Tibial artery (tissue), 4 donors: Measurements from ENCODE around the gene TRIM8.

Experiments
- DNase-seq, 2 donors: peaks; one replicate each; pipeline ENCODE4 v3.0.0-alpha.2; 2019
- H3K27ac ChIP-seq, 2 donors: fragments of 200-600 bp; sonication (generic) in 1 of 2; 1 replicate in 1 of 2; 2 replicates in 1 of 2; pipeline ENCODE4 v1.5.1; 2018 to 2019; ENCODE audit warnings: mild to moderate bottlenecking in 1 of 2
- H3K27me3 ChIP-seq, 2 donors: fragments of 200-600 bp; sonication (generic) in 1 of 2; one replicate each; pipeline versions ENCODE4 v1.5.1 to v1.6.0; 2016 to 2019
- H3K36me3 ChIP-seq, 3 donors: fragments of 200-600 bp; sonication (generic) in 2 of 3; one replicate each; pipeline ENCODE4 v1.5.1; 2016 to 2019; ENCODE audit warnings: mild to moderate bottlenecking in 2 of 3
- H3K4me1 ChIP-seq, 4 donors: fragments of 200-600 bp; sonication (generic) in 2 of 4; 1 replicate in 3 of 4; 2 replicates in 1 of 4; pipeline ENCODE4 v1.5.1; 2016 to 2019
- H3K4me3 ChIP-seq, 2 donors: fragments of 200-600 bp; sonication (generic) in 1 of 2; 1 replicate in 1 of 2; 2 replicates in 1 of 2; pipeline ENCODE4 v1.5.1; 2018 to 2019; ENCODE audit warnings: mild to moderate bottlenecking in 2 of 2
- H3K9me3 ChIP-seq, 3 donors: fragments of 200-600 bp; sonication (generic) in 1 of 3; one replicate each; pipeline ENCODE4 v1.5.1; 2016 to 2019
- intact Hi-C: fragments of 100-400 bp; cut with DNase I; formaldehyde crosslinking; loops from one replicate; pipeline ENCODE4 v1.15.0; 2023; ENCODE audit warnings: low total_unique reads
- TF ChIP-seq, protein P1 (sequence below), 2 experiments: fragments of 200-600 bp in 1 of 2; fragments of 450-650 bp in 1 of 2; IDR thresholded peaks; one replicate each; pipeline ENCODE4 v1.5.1; 2017 to 2019; ENCODE audit warnings: antibody characterized with exemption in 2 of 2, mild to moderate bottlenecking in 1 of 2, moderate library complexity in 1 of 2

TRIM8 gene

DNA sequence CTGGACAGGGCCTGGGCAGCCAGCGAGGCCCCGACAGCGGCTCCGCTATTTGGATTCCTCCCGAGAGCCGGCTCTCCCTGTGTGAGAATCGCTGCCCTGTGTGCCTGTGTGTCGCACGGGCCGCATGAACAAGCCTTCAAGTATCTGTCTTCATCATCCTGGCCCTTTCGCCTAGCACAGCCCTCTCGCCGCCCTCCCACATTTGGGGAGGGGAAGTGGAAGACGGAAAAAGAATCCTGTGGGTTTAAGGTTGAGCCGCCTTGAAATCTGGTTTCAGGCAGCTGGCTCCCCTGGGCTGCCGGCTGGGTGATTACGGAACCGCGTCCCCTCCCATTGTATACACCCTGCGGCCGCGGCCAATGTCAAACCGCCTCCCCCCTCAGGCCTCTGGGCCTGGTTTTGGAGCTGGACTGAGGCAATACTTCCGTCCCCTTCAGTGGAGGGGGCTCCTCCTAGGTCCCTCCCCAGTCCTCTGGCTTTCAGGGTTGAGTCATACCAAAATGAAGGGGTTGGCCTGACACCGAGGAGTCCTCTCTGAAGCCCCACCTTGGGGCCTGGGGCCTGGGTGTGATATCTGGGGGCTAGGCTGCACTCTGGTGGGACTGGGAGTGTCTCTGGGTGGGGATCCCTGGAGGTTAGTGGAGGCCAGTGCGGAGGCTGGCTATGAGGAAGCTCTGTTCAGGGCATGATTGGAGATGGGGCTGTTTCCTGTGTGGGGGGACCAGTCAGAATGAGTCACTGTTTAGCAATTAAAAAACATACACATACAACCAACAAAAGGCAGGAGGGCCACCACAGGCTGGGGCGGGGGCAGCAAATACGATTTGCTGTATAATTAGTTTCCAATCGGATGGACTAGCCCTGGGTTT is 1.7 kb downstream of the TRIM8 start:
- Histone ChIP-seq H3K4me3 (peak overlapping the region; percentile 86 to 90), H3K9me3 (no peaks in the 10 kb centered on the region), H3K27ac (peak overlapping the region; percentile 97 to 99), H3K27me3 (no peaks in the 10 kb centered on the region), H3K36me3 (peaks cover 0 to 4% (median 3%) of the 10 kb centered on the region in 3 donors), H3K4me1 (peaks cover 0 to 49% (median 46%) of the 10 kb centered on the region in 4 donors)
- intact Hi-C loops: loop anchor here (5.0 kb wide), 1 partner anchor 66 kb away; the partner anchor contains the start of genes ARL3 and SFXN2
- TF ChIP-seq, protein P1, sequence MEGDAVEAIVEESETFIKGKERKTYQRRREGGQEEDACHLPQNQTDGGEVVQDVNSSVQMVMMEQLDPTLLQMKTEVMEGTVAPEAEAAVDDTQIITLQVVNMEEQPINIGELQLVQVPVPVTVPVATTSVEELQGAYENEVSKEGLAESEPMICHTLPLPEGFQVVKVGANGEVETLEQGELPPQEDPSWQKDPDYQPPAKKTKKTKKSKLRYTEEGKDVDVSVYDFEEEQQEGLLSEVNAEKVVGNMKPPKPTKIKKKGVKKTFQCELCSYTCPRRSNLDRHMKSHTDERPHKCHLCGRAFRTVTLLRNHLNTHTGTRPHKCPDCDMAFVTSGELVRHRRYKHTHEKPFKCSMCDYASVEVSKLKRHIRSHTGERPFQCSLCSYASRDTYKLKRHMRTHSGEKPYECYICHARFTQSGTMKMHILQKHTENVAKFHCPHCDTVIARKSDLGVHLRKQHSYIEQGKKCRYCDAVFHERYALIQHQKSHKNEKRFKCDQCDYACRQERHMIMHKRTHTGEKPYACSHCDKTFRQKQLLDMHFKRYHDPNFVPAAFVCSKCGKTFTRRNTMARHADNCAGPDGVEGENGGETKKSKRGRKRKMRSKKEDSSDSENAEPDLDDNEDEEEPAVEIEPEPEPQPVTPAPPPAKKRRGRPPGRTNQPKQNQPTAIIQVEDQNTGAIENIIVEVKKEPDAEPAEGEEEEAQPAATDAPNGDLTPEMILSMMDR (IDR thresholded peaks at IDR 0.05): peak in 1 of 2 experiments; percentile 24
- DNase-seq: peak; percentile 98

DNA sequence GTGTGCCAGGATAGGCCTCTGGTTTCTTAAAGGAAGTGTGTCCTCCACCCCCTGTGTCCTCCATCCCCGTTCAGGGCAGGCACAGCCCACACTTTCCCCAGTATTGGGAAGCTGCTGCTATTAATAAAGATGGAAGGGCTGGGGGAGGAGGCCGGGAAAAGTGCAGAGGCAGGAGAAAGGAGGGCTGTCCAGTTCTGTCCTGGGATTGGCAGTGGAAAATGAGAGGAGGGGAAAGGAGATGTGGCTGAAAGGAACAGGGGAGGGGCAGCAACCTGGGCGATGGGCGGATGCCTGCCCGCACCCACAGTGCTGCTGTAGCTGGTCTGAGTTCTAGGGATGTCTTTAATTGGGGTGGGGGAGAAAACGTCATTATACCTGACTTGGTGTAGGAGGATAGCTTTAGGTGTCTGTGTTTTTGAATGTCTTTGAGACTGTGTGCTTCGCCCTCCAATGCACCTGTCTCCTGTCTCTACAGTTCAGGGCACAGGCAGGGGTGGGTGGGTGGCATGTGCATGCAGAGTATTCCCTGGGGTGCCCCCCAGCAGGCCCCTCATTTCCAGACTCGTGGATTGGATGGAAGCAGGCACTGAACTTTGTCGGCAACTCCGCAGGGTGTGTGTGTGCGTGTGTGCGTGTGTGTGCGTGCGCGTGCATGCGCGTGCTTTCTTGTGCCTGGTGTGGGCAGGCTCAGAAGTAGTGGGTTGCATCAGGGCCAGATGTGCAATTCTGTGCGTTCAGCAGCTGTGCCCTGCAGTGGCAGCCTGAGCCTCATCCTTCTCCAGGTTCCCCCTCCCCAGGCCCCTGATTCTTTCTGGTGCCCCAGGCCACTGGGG is 2.5 kb downstream of the TRIM8 start:
- Histone ChIP-seq H3K27ac (peak overlapping the region; percentile 97 to 99), H3K9me3 (no peaks in the 10 kb centered on the region), H3K36me3 (peaks cover 0 to 13% (median 11%) of the 10 kb centered on the region in 3 donors), H3K27me3 (no peaks in the 10 kb centered on the region), H3K4me1 (peaks cover 0 to 55% (median 52%) of the 10 kb centered on the region in 4 donors), H3K4me3 (peak overlapping the region; percentile 86 to 90)
- DNase-seq: peak; percentile 58 to 85
- intact Hi-C loops: loop anchor here (5.0 kb wide), 1 partner anchor 65 kb away; the partner anchor contains the start of genes ARL3 and SFXN2
- TF ChIP-seq, protein P1 (IDR thresholded peaks at IDR 0.05): no peak

DNA sequence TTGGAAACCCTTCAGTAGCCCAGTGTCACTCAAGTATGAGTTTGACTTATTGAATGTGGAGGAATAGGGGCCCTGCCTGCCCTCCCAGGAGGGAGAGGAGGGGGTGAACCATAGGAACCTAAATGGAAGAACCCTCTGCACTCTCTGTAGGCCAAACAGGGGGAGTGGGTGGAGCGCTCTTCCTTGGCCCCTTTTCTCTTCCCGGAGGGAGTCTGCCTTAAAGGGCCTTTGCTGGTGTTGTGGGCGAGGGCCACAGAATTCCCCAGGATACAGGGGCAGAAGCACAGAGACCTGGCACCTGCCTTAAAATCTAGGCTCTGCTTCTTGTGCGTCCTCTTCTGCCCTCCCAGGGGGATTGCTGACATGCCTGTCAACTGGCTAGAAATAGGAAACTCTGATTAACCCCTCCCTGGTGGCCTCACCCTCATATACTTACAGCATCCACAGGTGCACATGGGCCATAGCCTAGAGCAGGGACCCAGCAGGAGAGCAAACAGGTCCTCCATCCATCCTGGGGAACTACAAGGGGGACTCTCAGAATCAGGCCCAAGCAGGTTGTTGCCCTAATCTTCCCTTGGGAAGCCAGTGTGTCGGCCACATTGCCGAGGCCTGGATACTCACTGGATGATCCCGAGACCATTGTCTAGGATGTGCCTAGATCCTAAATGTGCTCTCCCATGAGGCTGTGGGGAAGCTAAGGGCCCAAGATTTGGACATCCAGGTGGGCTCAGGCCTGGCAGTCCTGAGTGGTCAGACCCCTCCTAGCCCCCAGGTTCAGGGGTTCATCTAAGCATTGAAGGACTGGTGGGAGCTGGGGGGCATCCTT is 3.4 kb downstream of the TRIM8 start:
- Histone ChIP-seq H3K36me3 (peaks cover 0 to 19% (median 16%) of the 10 kb centered on the region in 3 donors), H3K4me1 (peaks cover 0 to 63% (median 54%) of the 10 kb centered on the region in 4 donors), H3K27ac (peak overlapping the region; percentile 97 to 99), H3K4me3 (peak overlapping the region; percentile 86 to 90), H3K9me3 (no peaks in the 10 kb centered on the region), H3K27me3 (no peaks in the 10 kb centered on the region)
- no peak for DNase-seq
- TF ChIP-seq, protein P1 (IDR thresholded peaks at IDR 0.05): no peak
- intact Hi-C loops: loop anchor here (5.0 kb wide), 1 partner anchor 65 kb away; the partner anchor contains the start of genes ARL3 and SFXN2

DNA sequence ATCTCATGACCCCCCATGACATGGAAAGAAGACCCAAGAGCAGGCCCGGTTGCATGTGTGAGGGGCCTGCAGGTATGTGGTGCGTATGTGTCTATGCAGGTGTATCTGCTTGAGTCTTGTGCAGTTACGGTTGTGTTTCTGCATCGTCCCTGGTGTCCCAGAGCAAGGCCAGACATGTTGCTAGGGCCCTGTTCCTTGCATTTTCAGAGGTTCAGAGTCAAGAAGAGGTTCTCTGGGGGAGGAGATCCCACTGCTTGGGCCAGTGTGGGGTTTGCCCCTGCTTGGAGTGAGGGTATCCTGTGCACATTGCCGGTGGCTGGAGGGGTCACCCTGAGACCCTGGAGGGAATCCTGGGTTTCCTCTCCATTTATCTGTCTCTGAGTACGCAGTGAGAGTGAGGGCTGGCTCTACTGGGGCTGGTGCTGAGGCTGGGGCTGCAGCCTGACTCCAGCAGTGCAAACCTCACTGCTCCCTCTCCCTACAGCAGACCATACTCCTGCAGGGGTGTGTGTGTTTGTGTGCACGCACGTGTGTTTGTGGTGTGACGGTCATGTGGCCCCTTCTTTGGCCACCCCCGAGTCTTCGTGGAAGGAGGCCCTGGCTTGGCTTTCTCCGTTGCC is 4.1 kb downstream of the TRIM8 start:
- TF ChIP-seq, protein P1 (IDR thresholded peaks at IDR 0.05): no peak
- peak overlapping the region; percentile 86 to 90 for H3K4me3 ChIP-seq
- H3K27me3 ChIP-seq: no peaks in the 10 kb centered on the region
- H3K4me1 ChIP-seq: peaks cover 0 to 70% (median 54%) of the 10 kb centered on the region in 4 donors
- DNase-seq: no peak
- peaks cover 0 to 26% (median 23%) of the 10 kb centered on the region in 3 donors for H3K36me3 ChIP-seq
- intact Hi-C loops: loop anchor here (5.0 kb wide), 1 partner anchor 64 kb away; the partner anchor contains the start of genes ARL3 and SFXN2
- H3K27ac ChIP-seq: peak overlapping the region; percentile 97 to 99
- H3K9me3 ChIP-seq: no peaks in the 10 kb centered on the region
